Mesenchymal stem cell (in vitro differentiated cells and primary cell): ENCODE measurements around the gene SPPL2A.

Source experiments
- DNase-seq: peaks from one replicate; pipeline ENCODE4 v3.0.0-alpha.2; 2013
- H2AFZ ChIP-seq: one replicate; pipeline ENCODE4 v1.6.1; 2013; ENCODE audit warnings: low read depth, mild to moderate bottlenecking, control low read depth, inconsistent platforms, low read length, moderate library complexity
- H2AK5ac ChIP-seq: 2 replicates; pipeline ENCODE4 v1.6.1; 2013; ENCODE audit warnings: low read length, moderate library complexity, mild to moderate bottlenecking, inconsistent platforms; ENCODE audit not compliant: severe bottlenecking
- H2BK120ac ChIP-seq: one replicate; pipeline ENCODE4 v1.6.1; 2013; ENCODE audit warnings: low read depth, mild to moderate bottlenecking, inconsistent platforms, low read length, moderate library complexity
- H2BK12ac ChIP-seq, 2 experiments: one replicate each; pipeline ENCODE4 v1.6.1; 2013; ENCODE audit warnings: inconsistent platforms in 2 of 2, low read length in 2 of 2, mild to moderate bottlenecking in 2 of 2, moderate library complexity in 2 of 2, control low read depth in 1 of 2
- H2BK15ac ChIP-seq: one replicate; pipeline ENCODE4 v1.6.1; 2013; ENCODE audit warnings: mild to moderate bottlenecking, low read depth, inconsistent platforms; ENCODE audit not compliant: poor library complexity, severe bottlenecking
- H2BK5ac ChIP-seq: 2 replicates; pipeline ENCODE4 v1.6.1; 2013; ENCODE audit warnings: low read depth, mild to moderate bottlenecking, low read length, control low read depth, inconsistent platforms; ENCODE audit not compliant: poor library complexity, severe bottlenecking
- H3K14ac ChIP-seq, 2 experiments: one replicate each; pipeline ENCODE4 v1.6.1; 2013; ENCODE audit warnings: inconsistent platforms in 2 of 2, low read length in 2 of 2, control low read depth in 1 of 2, mild to moderate bottlenecking in 1 of 2, moderate library complexity in 1 of 2
- H3K18ac ChIP-seq, 2 experiments: one replicate each; pipeline ENCODE4 v1.6.1; 2013; ENCODE audit warnings: inconsistent platforms in 2 of 2, low read length in 2 of 2, control low read depth in 1 of 2, low read depth in 1 of 2, mild to moderate bottlenecking in 1 of 2
- H3K23ac ChIP-seq, 2 experiments: one replicate each; pipeline ENCODE4 v1.6.1; 2013; ENCODE audit warnings: inconsistent platforms in 2 of 2, low read length in 2 of 2, mild to moderate bottlenecking in 2 of 2, moderate library complexity in 2 of 2, control low read depth in 1 of 2
- H3K27ac ChIP-seq: 2 replicates; pipeline ENCODE4 v1.5.1; 2013; ENCODE audit warnings: mild to moderate bottlenecking, moderate library complexity, low read length, control low read depth, inconsistent platforms; ENCODE audit not compliant: poor library complexity, severe bottlenecking
- H3K27me3 ChIP-seq, 2 experiments: 2 replicates each; pipeline versions ENCODE4 v1.6.1 to v1.7.0; 2013; ENCODE audit warnings: low read length in 2 of 2, mild to moderate bottlenecking in 2 of 2, moderate library complexity in 2 of 2, control low read depth in 1 of 2, inconsistent platforms in 1 of 2; ENCODE audit not compliant: control insufficient read depth in 1 of 2, insufficient read depth in 1 of 2
- H3K36me3 ChIP-seq, 2 experiments: 2 replicates each; pipeline versions ENCODE4 v1.6.1 to v1.7.0; 2013; ENCODE audit warnings: low read length in 2 of 2, control low read depth in 1 of 2, inconsistent platforms in 1 of 2, low read depth in 1 of 2, mild to moderate bottlenecking in 1 of 2; ENCODE audit not compliant: insufficient read depth in 2 of 2, control insufficient read depth in 1 of 2
- H3K4ac ChIP-seq, 2 experiments: one replicate each; pipeline ENCODE4 v1.6.1; 2013; ENCODE audit warnings: inconsistent platforms in 2 of 2, low read length in 2 of 2, mild to moderate bottlenecking in 2 of 2, moderate library complexity in 2 of 2, control low read depth in 1 of 2, low read depth in 1 of 2
- H3K4me1 ChIP-seq: 2 replicates; pipeline ENCODE4 v1.6.1; 2013; ENCODE audit warnings: low read depth, low read length, control low read depth; ENCODE audit not compliant: control insufficient read depth, insufficient read depth
- H3K4me2 ChIP-seq: 2 replicates; pipeline ENCODE4 v1.6.1; 2013; ENCODE audit warnings: low read length, mild to moderate bottlenecking, inconsistent platforms; ENCODE audit not compliant: poor library complexity, severe bottlenecking
- H3K4me3 ChIP-seq, 2 experiments: 2 replicates each; pipeline versions ENCODE4 v1.5.1 to v1.7.0; 2013; ENCODE audit warnings: low read length in 2 of 2, mild to moderate bottlenecking in 2 of 2, control low read depth in 1 of 2, low read depth in 1 of 2; ENCODE audit not compliant: insufficient read depth in 1 of 2
- H3K79me1 ChIP-seq: replicated peaks from 2 replicates; pipeline ENCODE4 v1.6.1; 2013; ENCODE audit warnings: mild to moderate bottlenecking, control low read depth, low read length, inconsistent platforms; ENCODE audit not compliant: poor library complexity, severe bottlenecking
- H3K9ac ChIP-seq: 2 replicates; pipeline ENCODE4 v1.7.0; 2013; ENCODE audit warnings: mild to moderate bottlenecking, low read length, moderate library complexity
- H3K9me3 ChIP-seq: 2 replicates; pipeline ENCODE4 v1.7.0; 2013; ENCODE audit warnings: mild to moderate bottlenecking, low read length; ENCODE audit not compliant: control insufficient read depth
- H4K8ac ChIP-seq: one replicate; pipeline ENCODE4 v1.6.1; 2013; ENCODE audit warnings: inconsistent platforms, mild to moderate bottlenecking, low read length, moderate library complexity
- H4K91ac ChIP-seq: one replicate; pipeline ENCODE4 v1.6.1; 2013; ENCODE audit warnings: mild to moderate bottlenecking, low read length, inconsistent platforms
- WGBS: methylation state at CpG from one replicate; pipeline ENCODE4 v1.1.7; 2013; ENCODE audit warnings: mixed read lengths; 5-methylcytosine and 5-hydroxymethylcytosine counted together

Gene SPPL2A

DNA sequence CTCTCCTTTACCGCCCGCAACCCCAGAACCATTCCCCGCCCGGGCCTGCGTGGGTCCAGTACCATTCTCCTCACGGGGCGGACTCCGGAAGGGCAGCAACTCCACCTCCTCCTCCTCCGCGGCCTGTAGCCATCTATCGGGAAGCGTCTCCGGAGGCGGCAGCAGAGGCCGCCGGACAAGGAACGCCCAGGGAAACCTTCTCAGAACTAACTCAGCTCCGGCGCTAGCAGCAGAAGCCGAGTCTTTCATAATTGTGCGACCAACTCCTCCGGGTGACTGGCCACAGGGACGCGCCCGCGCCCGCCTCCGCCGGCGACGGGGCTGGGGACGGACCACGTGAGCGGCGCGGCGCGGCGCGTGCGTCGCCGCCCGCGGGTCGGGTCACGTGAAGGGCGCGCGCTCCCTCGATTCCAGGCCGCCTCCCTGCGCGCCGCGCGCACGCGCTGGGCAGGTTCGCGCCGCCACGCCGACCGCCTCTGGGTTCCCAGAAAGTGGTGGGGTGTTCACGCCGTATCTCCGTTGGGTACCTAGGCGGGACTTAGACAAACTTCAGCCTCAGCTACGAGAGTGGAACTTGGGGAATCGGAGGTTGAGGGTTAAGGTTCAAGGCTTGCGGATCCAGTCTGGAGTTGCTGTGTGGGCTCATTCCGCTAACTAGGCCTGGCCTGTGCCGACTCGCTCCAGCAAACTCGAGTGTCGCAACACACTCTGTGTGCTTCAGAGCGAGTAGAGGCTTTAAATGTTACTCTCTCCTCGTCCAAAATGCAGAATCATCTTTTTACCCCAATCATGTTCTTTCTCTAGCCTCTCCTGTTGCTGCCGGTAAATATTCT is 78.8 kb downstream of the SPPL2A start, which contains the start of gene TRPM7:
TSS of gene TRPM7 (minus strand) at position 329 of the 833 bp plus-strand sequence. CDS start at position 65, 264 bp downstream.
- H3K27me3 ChIP-seq: no peaks in the 10 kb centered on the region
- H4K91ac ChIP-seq: peak within 1 kb of the TSS; percentile 30
- DNase-seq: peak; percentile 87
- peak within 1 kb of the TSS; percentile 93 to 98 for H3K4me3 ChIP-seq
- peak within 1 kb of the TSS; percentile 51 for H2AK5ac ChIP-seq
- H3K4me2 ChIP-seq: peak within 1 kb of the TSS; percentile 89
- peak within 1 kb of the TSS; percentile 96 for H3K9ac ChIP-seq
- H3K23ac ChIP-seq: peak within 1 kb of the TSS in 1 of 2 experiments; percentile 91
- H2BK12ac ChIP-seq: peak within 1 kb of the TSS in 1 of 2 experiments; percentile 8
- H3K4ac ChIP-seq: peak within 1 kb of the TSS in 1 of 2 experiments; percentile 96
- WGBS: under 1% methylated on average over 78 of the region's 80 CpGs
- H3K9me3 ChIP-seq: no peaks in the 10 kb centered on the region
- peak within 1 kb of the TSS; percentile 92 for H4K8ac ChIP-seq
- peak within 1 kb of the TSS; percentile 59 for H2AFZ ChIP-seq
- H2BK120ac ChIP-seq: peak within 1 kb of the TSS; percentile 9
- H3K18ac ChIP-seq: peak within 1 kb of the TSS; percentile 67 to 96
- H3K27ac ChIP-seq: peak within 1 kb of the TSS; percentile 95
- H3K4me1 ChIP-seq: peaks cover 8% of the 10 kb centered on the region
- H2BK5ac ChIP-seq: peak within 1 kb of the TSS; percentile 66
- H3K14ac ChIP-seq: peak within 1 kb of the TSS in 1 of 2 experiments; percentile 97
- H3K79me1 ChIP-seq: peaks cover 2% of the 10 kb centered on the region
- H3K36me3 ChIP-seq: peaks cover 15 to 16% of the 10 kb centered on the region in 2 experiments
- H2BK15ac ChIP-seq: no peak within 1 kb of the TSS

DNA sequence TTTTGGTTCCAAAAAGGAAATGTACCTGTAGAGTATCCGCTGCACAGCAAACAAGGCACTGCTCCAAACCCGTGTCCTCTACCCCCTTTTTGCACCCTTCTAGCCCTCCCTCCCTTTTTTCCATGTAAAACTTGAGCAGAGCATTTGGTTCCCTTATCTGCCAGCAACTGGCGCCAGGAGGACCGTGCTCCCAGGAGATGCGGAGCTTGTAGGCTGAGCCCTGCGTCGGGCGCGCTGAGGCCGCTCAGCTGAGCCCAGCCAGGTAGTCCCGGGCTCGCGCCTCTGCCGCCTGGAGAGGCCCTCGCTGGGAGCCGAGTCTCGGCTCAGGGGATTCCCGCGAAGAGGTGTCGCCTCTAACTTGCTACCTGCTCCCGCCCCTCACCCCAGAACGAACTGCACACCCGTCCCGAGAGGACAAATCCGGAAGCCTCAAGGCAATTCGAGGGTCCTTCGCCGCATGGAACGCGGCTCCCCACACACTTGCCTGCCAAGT is 79.5 kb downstream of the SPPL2A start:
- Histone ChIP-seq H2BK12ac (peak overlapping the region in 1 of 2 experiments; percentile 8), H3K9ac (peak overlapping the region; percentile 96), H3K27me3 (no peaks in the 10 kb centered on the region), H2BK15ac (no peak overlapping the region), H2AFZ (peak overlapping the region; percentile 59), H3K14ac (peak overlapping the region in 1 of 2 experiments; percentile 97), H2AK5ac (no peak overlapping the region), H2BK120ac (peak overlapping the region; percentile 9), H3K23ac (peak overlapping the region in 1 of 2 experiments; percentile 91), H3K4ac (peak overlapping the region in 1 of 2 experiments; percentile 96), H3K9me3 (no peaks in the 10 kb centered on the region), H2BK5ac (no peak overlapping the region), H3K4me3 (peak overlapping the region; percentile 93 to 98), H4K8ac (peak overlapping the region; percentile 87), H4K91ac (peak overlapping the region; percentile 30), H3K4me1 (peaks cover 8% of the 10 kb centered on the region), H3K27ac (peak overlapping the region; percentile 95), H3K4me2 (peak overlapping the region; percentile 89), H3K18ac (peak overlapping the region; percentile 10 to 96), H3K36me3 (peaks cover 15 to 22% of the 10 kb centered on the region in 2 experiments), H3K79me1 (peaks cover 2% of the 10 kb centered on the region)
- under 1% methylated on average over 30 of the region's 30 CpGs for WGBS
- peak; percentile 63 for DNase-seq

DNA sequence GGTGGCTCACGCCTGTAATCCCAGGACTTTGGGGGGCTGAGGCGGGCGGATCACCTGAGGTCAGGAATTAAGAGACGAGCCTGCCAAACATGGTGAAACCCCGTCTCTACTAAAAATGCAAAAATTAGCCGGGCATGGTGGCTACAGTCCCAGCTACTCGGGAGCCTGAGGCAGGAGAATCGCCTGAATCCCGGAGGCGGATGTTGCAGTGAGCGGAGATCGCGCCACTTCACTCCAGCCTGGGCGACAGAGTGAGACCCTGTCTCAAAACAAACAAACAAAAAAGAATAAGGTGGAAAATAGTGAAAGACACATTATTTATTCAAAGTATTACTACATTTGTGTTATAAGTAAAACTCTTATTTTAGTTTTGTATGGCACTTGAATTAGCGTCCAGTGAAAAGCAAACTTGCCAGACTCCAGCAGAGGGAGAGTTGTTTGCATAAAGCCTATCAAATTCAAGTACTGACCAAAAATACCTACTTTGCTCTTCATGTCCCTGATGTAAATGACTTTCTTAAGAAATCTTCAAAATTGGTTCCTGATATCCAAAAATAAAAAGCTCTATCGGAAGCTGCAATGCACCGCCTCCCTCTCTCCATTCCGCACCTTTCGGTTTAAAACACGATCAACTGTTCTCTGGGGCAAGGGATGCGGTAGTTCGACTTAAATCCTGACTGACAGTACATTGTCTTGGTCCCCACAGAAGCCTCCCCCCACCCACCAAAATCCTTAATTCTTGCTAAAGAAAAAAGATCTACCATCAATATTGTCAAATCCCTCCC is 80.1 kb downstream of the SPPL2A start:
- Histone ChIP-seq H4K8ac (no peak overlapping the region), H2BK120ac (no peak overlapping the region), H4K91ac (no peak overlapping the region), H3K4me3 (peak overlapping the region; percentile 93 to 98), H3K36me3 (peaks cover 15 to 22% of the 10 kb centered on the region in 2 experiments), H3K4me1 (peaks cover 8% of the 10 kb centered on the region), H2BK5ac (no peak overlapping the region), H3K4me2 (peak overlapping the region; percentile 89), H3K23ac (no peak overlapping the region), H2BK12ac (no peak overlapping the region), H3K14ac (no peak overlapping the region), H2AK5ac (peak overlapping the region; percentile 51), H3K18ac (no peak overlapping the region), H2BK15ac (no peak overlapping the region), H3K9me3 (no peaks in the 10 kb centered on the region), H3K79me1 (peaks cover 2% of the 10 kb centered on the region), H3K27ac (peak overlapping the region; percentile 95), H2AFZ (no peak overlapping the region), H3K27me3 (no peaks in the 10 kb centered on the region), H3K9ac (peak overlapping the region; percentile 96), H3K4ac (no peak overlapping the region)
- WGBS: 35% methylated on average over 20 of the region's 22 CpGs
- DNase-seq: peak; percentile 34
